ENCODE data around the gene MTCH1.

DNA sequence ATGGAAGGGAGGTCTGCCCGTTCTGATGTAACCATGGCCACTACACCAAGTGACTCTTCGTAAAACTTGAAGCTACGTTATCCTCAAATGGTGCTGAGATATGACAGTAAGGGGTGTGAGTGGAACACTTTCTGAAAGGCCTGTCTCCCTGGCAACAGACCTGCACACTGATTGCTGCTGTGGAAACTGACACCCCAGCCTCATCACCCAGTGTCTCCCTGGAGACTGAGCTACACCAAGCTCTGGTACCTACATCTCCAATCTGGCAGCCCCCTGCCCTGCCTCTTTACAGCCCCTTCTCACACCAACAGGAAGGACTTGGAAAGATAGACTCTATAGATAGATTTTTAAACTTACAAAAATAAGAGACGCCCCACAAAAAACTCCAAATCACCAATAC is 18.2 kb downstream of the MTCH1 start:
- TF ChIP-seq, protein P1, sequence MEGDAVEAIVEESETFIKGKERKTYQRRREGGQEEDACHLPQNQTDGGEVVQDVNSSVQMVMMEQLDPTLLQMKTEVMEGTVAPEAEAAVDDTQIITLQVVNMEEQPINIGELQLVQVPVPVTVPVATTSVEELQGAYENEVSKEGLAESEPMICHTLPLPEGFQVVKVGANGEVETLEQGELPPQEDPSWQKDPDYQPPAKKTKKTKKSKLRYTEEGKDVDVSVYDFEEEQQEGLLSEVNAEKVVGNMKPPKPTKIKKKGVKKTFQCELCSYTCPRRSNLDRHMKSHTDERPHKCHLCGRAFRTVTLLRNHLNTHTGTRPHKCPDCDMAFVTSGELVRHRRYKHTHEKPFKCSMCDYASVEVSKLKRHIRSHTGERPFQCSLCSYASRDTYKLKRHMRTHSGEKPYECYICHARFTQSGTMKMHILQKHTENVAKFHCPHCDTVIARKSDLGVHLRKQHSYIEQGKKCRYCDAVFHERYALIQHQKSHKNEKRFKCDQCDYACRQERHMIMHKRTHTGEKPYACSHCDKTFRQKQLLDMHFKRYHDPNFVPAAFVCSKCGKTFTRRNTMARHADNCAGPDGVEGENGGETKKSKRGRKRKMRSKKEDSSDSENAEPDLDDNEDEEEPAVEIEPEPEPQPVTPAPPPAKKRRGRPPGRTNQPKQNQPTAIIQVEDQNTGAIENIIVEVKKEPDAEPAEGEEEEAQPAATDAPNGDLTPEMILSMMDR (IDR thresholded peaks at IDR 0.05): no peak
- TF ChIP-seq POLR2A (IDR thresholded peaks at IDR 0.05): no peak

Measured in Peyer's patch (tissue), 4 donors.